DOHH2 (cell line): ENCODE data around the gene DSCAML1.

Source experiments
- H3F3A ChIP-seq: fragments of 200-600 bp; sonication (generic), shearing (Covaris generic); 2 replicates; pipeline ENCODE4 v1.6.0; 2016; ENCODE audit warnings: antibody characterized with exemption, mild to moderate bottlenecking; ENCODE audit not compliant: control insufficient read depth, insufficient read depth
- H3K27ac ChIP-seq: fragments of 200-600 bp; sonication (generic); 2 replicates; pipeline ENCODE4 v1.5.1; 2014; ENCODE audit warnings: low read depth, mild to moderate bottlenecking, low read length, moderate library complexity
- H3K27me3 ChIP-seq: fragments of 200-600 bp; sonication (generic); 2 replicates; pipeline ENCODE4 v1.6.1; 2014; ENCODE audit warnings: mild to moderate bottlenecking, low read length, mixed read lengths; ENCODE audit not compliant: control insufficient read depth
- H3K36me3 ChIP-seq: fragments of 200-600 bp; sonication (generic); 2 replicates; pipeline ENCODE4 v1.6.1; 2014; ENCODE audit warnings: mild to moderate bottlenecking, low read length, moderate library complexity, mixed read lengths; ENCODE audit not compliant: control insufficient read depth
- H3K4me1 ChIP-seq: fragments of 200-600 bp; sonication (generic); 2 replicates; pipeline ENCODE4 v1.6.1; 2014; ENCODE audit warnings: mild to moderate bottlenecking, low read length, mixed read lengths; ENCODE audit not compliant: control insufficient read depth
- H3K4me2 ChIP-seq: fragments of 200-600 bp; sonication (generic); 2 replicates; pipeline ENCODE4 v1.6.0; 2014; ENCODE audit warnings: mild to moderate bottlenecking, low read length, moderate library complexity
- H3K4me3 ChIP-seq: fragments of 200-600 bp; sonication (generic); 2 replicates; pipeline ENCODE4 v1.5.1; 2014; ENCODE audit warnings: mild to moderate bottlenecking, low read length, mixed read lengths
- H3K79me2 ChIP-seq: fragments of 200-600 bp; sonication (generic); 2 replicates; pipeline ENCODE4 v1.6.1; 2014; ENCODE audit warnings: mild to moderate bottlenecking, low read length, mixed read lengths; ENCODE audit not compliant: control insufficient read depth
- H3K9me2 ChIP-seq: fragments of 200-600 bp; sonication (generic); replicated peaks from 2 replicates; pipeline ENCODE4 v1.6.1; 2014; ENCODE audit warnings: mild to moderate bottlenecking, low read length, mixed read lengths; ENCODE audit not compliant: control insufficient read depth
- H3K9me3 ChIP-seq: fragments of 200-600 bp; sonication (generic); 2 replicates; pipeline ENCODE4 v1.6.1; 2014; ENCODE audit warnings: antibody characterized with exemption, low read length, mixed read lengths; ENCODE audit not compliant: control insufficient read depth, insufficient read depth
- H4K20me1 ChIP-seq: fragments of 200-600 bp; sonication (generic); 2 replicates; pipeline ENCODE4 v1.6.0; 2014; ENCODE audit warnings: low read depth, mild to moderate bottlenecking, antibody characterized with exemption, low read length, moderate library complexity; ENCODE audit not compliant: control insufficient read depth, insufficient read depth
- EZH2phosphoT487 ChIP-seq: fragments of 200-600 bp; sonication (generic); IDR thresholded peaks from 2 replicates; pipeline ENCODE4 v1.6.1; 2017; ENCODE audit warnings: borderline replicate concordance, mild to moderate bottlenecking, antibody characterized with exemption, low read length, moderate library complexity, mixed read lengths
- TF ChIP-seq, protein P1 (sequence below): fragments of 200-600 bp; sonication (generic); IDR thresholded peaks from one replicate; pipeline ENCODE4 v1.5.1; 2014; ENCODE audit warnings: antibody characterized with exemption, mild to moderate bottlenecking, low read depth, low read length; ENCODE audit not compliant: poor library complexity, severe bottlenecking

The DSCAML1 gene

GRCh38 chr11:117572129-117572528 is 224.9 kb downstream of the DSCAML1 start:
- no peak for TF ChIP-seq EZH2phosphoT487
- TF ChIP-seq, protein P1, sequence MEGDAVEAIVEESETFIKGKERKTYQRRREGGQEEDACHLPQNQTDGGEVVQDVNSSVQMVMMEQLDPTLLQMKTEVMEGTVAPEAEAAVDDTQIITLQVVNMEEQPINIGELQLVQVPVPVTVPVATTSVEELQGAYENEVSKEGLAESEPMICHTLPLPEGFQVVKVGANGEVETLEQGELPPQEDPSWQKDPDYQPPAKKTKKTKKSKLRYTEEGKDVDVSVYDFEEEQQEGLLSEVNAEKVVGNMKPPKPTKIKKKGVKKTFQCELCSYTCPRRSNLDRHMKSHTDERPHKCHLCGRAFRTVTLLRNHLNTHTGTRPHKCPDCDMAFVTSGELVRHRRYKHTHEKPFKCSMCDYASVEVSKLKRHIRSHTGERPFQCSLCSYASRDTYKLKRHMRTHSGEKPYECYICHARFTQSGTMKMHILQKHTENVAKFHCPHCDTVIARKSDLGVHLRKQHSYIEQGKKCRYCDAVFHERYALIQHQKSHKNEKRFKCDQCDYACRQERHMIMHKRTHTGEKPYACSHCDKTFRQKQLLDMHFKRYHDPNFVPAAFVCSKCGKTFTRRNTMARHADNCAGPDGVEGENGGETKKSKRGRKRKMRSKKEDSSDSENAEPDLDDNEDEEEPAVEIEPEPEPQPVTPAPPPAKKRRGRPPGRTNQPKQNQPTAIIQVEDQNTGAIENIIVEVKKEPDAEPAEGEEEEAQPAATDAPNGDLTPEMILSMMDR = no peak
- H3K9me2 ChIP-seq = no peaks in the 10 kb centered on the region
- no peak overlapping the region for H3K4me2 ChIP-seq

DNA sequence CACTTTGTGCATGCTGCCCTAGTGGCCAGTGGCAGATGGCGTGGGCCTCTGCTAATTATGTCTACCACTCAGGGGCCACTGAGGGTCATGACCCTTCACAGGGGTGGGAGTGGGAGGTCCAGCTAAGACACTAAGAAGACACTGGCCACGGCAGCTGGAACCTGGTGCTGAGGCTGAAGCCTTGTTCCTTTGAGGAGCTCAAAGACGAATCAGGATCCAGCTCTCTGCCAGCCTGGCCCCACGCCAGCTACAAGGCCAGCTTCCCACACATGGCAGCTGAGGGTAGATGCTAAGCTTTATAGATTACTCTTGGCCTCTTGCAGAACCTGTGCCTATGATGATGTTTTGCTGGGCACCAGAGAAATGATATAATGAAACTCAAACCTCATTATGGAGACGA is 226.3 kb downstream of the DSCAML1 start:
- H3K79me2 ChIP-seq = no peaks in the 10 kb centered on the region
- H3K4me3 ChIP-seq = no peak overlapping the region
- no peaks in the 10 kb centered on the region for H3K9me3 ChIP-seq
- no peak overlapping the region for H3K4me2 ChIP-seq
- H3K27ac ChIP-seq = no peak overlapping the region
- no peaks in the 10 kb centered on the region for H3K27me3 ChIP-seq
- no peaks in the 10 kb centered on the region for H3K9me2 ChIP-seq
- H3K4me1 ChIP-seq = no peaks in the 10 kb centered on the region
- no peaks in the 10 kb centered on the region for H3F3A ChIP-seq
- TF ChIP-seq EZH2phosphoT487 = no peak
- TF ChIP-seq, protein P1 = no peak
- H3K36me3 ChIP-seq = no peaks in the 10 kb centered on the region
- no peaks in the 10 kb centered on the region for H4K20me1 ChIP-seq

More at GRCh38 chr11:117572129-117572528, 224.9 kb downstream of the DSCAML1 start:
- no peaks in the 10 kb centered on the region for H3F3A ChIP-seq
- no peaks in the 10 kb centered on the region for H3K27me3 ChIP-seq
- no peaks in the 10 kb centered on the region for H3K79me2 ChIP-seq
- no peak overlapping the region for H3K4me3 ChIP-seq
- H3K36me3 ChIP-seq = no peaks in the 10 kb centered on the region
- H3K27ac ChIP-seq = no peak overlapping the region
- no peaks in the 10 kb centered on the region for H4K20me1 ChIP-seq
- H3K9me3 ChIP-seq = no peaks in the 10 kb centered on the region
- no peaks in the 10 kb centered on the region for H3K4me1 ChIP-seq

DNA sequence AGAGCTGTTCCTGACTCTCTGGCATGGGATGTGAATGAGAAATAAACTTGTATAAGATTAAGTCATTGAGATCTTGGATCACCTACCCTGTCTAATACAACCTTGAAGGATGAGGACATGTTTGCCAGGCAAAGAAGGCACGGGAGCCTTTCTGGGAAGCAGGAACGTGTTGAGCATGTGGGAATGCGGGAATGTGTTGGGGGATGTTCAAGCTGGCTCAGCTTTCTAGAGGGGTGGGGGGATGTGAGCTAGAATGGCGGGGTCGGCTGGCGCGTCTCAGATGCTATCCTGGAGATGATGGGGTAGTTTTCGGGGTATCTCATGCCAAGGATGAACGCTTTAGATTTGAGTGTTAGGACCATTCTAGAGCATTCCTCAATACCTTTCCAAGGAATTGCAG is 227.1 kb downstream of the DSCAML1 start:
- Histone ChIP-seq H3K9me3 (no peaks in the 10 kb centered on the region), H3K4me1 (no peaks in the 10 kb centered on the region), H3K4me3 (no peak overlapping the region), H3F3A (no peaks in the 10 kb centered on the region), H3K79me2 (no peaks in the 10 kb centered on the region), H3K27ac (no peak overlapping the region), H3K9me2 (no peaks in the 10 kb centered on the region), H3K4me2 (no peak overlapping the region), H3K36me3 (no peaks in the 10 kb centered on the region), H4K20me1 (no peaks in the 10 kb centered on the region), H3K27me3 (no peaks in the 10 kb centered on the region)
- TF ChIP-seq EZH2phosphoT487 = no peak
- TF ChIP-seq, protein P1 = no peak
